ENCODE measurements around the gene PFDN4.

DNA sequence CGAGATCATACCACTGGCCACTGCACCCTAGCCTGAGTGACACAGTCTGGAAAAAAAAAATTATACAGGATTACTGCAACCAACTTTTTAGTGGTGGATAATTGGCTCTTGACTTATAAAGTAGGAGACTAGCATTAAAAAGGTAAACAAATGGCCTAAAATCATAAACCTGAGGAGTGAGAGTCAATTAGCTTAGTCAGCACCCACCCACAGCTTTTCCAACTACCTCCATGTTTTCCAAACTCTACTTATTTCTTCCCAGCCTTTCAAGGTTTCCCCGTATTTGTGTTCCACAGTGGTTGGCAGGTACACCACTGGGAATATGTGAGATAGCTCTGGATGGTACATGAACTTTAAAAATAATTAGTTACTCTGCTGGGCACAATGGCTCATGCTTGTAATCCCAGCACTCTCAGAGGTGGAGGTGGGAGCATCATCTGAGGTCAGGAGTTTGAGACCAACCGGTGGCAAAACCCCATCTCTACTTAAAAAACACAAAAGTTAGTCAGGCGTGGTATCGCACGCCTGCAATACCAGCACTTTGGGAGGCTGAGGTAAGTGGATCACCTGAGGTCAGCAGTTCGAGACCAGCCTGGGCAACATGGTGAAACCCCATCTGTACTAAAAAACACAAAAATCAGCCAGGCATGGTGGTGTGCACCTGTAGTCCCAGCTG, 40.8 kb upstream of the PFDN4 start:
- TF ChIP-seq SPI1 (IDR thresholded peaks at IDR 0.05; ENCODE audit: low read depth, low read length) = no peak
- TF ChIP-seq TAF1 (IDR thresholded peaks at IDR 0.05; ENCODE audit: low read depth, low read length) = no peak
- no peak for TF ChIP-seq POLR2A (IDR thresholded peaks at IDR 0.05; ENCODE audit: low read depth, low read length)

Data from GM12891 (cell line).